ENCODE results near the gene DGCR8. TPM values are rescaled to one million over a fixed set of nuclear protein-coding genes. Genes with fewer than 3 reads are reported as not detected.

Gene DGCR8
- total RNA-seq, 6 experiments from 2014 or later, result 19.8 to 24.5 (median 22.0) TPM

GRCh38 chr22:20057596-20058268, 22.3 kb upstream of the DGCR8 start:
- Mint-ChIP-seq H3K36me3 (ENCODE audit: low read depth) (peaks cover 5% of the 10 kb centered on the region), H3K27me3 (ENCODE audit: insufficient read depth) (peaks cover 3% of the 10 kb centered on the region), H3K27ac (no peak overlapping the region), H3K4me3 (no peak overlapping the region), H3K4me1 (ENCODE audit: low read depth) (peaks cover 10% of the 10 kb centered on the region), H3K9me3 (no peaks in the 10 kb centered on the region)
- DNase-seq, result no peak
- TF ChIP-seq, protein P1, sequence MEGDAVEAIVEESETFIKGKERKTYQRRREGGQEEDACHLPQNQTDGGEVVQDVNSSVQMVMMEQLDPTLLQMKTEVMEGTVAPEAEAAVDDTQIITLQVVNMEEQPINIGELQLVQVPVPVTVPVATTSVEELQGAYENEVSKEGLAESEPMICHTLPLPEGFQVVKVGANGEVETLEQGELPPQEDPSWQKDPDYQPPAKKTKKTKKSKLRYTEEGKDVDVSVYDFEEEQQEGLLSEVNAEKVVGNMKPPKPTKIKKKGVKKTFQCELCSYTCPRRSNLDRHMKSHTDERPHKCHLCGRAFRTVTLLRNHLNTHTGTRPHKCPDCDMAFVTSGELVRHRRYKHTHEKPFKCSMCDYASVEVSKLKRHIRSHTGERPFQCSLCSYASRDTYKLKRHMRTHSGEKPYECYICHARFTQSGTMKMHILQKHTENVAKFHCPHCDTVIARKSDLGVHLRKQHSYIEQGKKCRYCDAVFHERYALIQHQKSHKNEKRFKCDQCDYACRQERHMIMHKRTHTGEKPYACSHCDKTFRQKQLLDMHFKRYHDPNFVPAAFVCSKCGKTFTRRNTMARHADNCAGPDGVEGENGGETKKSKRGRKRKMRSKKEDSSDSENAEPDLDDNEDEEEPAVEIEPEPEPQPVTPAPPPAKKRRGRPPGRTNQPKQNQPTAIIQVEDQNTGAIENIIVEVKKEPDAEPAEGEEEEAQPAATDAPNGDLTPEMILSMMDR (IDR thresholded peaks at IDR 0.05), result no peak

- Mint-ChIP-seq H3K36me3 (ENCODE audit: low read depth) (peaks cover 9% of the 10 kb centered on the region), H3K4me3 (no peak overlapping the region), H3K27ac (no peak overlapping the region), H3K4me1 (ENCODE audit: low read depth) (peaks cover 15% of the 10 kb centered on the region), H3K27me3 (ENCODE audit: insufficient read depth) (peaks cover 5% of the 10 kb centered on the region), H3K9me3 (no peaks in the 10 kb centered on the region)
- DNase-seq, result no peak
- TF ChIP-seq, protein P1 (IDR thresholded peaks at IDR 0.05), result no peak
These were observed 20.9 kb upstream of the DGCR8 start for GRCh38 chr22:20058989-20059770.

DNA sequence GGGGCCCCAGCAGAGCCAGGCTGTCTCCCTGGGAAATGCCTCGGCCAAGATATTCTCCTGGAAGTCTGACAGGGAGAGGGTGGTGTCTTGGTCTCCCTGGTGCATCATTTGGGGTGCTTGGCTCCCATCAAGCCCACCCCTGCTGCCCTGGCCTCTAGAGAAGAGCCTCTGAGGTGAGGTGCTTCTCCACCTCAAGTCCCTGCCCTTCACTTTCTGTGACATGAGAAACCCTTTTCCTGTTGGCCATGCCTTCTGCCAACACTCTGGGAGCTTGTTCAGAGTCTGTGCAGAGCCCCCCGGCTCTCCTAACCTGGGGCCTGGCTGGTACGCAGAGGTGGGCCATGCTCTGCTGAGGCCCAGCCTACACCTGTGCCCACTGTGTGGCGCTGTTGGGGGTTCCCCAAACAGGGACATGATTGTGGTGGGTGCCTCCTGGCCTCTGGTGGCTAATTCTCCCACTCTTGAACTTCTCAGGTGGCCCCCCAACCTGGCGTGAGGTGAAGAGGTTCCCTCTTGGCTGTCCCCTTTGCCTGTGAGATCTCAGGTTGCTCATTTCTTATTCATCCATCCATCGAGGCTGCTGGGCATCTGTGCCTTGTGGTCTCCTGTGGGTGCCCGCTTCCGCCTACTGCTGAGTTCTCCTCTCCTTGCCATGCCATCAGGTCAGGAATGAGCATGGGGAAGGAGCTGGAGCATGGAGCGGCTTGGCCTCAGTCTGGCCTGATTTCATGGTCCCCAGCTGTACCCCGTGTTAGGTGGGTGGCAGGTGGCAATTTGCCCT, 19.2 kb upstream of the DGCR8 start:
- Mint-ChIP-seq H3K27me3 (ENCODE audit: insufficient read depth) (peaks cover 5% of the 10 kb centered on the region), H3K4me1 (ENCODE audit: low read depth) (peaks cover 15% of the 10 kb centered on the region), H3K27ac (no peak overlapping the region), H3K9me3 (no peaks in the 10 kb centered on the region), H3K36me3 (ENCODE audit: low read depth) (peaks cover 9% of the 10 kb centered on the region), H3K4me3 (no peak overlapping the region)
- TF ChIP-seq, protein P1 (IDR thresholded peaks at IDR 0.05), result peak; percentile 53; the same call in 1 of the 2 replicates
- DNase-seq, result no peak

DNA sequence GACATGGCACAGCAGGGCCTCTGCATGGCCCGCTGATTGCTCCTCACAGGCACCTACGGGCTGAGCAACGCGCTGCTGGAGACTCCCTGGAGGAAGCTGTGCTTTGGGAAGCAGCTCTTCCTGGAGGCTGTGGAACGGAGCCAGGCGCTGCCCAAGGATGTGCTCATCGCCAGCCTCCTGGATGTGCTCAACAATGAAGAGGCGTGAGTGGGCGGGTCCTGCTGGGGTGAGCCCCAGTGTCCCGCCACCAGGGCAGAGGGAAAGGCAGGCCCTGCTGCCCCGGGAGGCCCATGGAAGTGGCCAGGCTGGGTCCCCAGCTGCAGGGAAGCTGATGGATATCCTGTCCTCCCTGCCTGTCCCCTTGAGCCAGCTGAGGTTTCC, 18.6 kb upstream of the DGCR8 start:
- Mint-ChIP-seq H3K27ac (peak overlapping the region; percentile 38; the same call in 1 of the 2 replicates), H3K36me3 (ENCODE audit: low read depth) (peaks cover 9% of the 10 kb centered on the region), H3K4me1 (ENCODE audit: low read depth) (peaks cover 15% of the 10 kb centered on the region), H3K27me3 (ENCODE audit: insufficient read depth) (peaks cover 2% of the 10 kb centered on the region; the same call in 1 of the 2 replicates), H3K4me3 (no peak overlapping the region), H3K9me3 (no peaks in the 10 kb centered on the region)
- TF ChIP-seq, protein P1 (IDR thresholded peaks at IDR 0.05), result no peak
- no peak for DNase-seq

DNA sequence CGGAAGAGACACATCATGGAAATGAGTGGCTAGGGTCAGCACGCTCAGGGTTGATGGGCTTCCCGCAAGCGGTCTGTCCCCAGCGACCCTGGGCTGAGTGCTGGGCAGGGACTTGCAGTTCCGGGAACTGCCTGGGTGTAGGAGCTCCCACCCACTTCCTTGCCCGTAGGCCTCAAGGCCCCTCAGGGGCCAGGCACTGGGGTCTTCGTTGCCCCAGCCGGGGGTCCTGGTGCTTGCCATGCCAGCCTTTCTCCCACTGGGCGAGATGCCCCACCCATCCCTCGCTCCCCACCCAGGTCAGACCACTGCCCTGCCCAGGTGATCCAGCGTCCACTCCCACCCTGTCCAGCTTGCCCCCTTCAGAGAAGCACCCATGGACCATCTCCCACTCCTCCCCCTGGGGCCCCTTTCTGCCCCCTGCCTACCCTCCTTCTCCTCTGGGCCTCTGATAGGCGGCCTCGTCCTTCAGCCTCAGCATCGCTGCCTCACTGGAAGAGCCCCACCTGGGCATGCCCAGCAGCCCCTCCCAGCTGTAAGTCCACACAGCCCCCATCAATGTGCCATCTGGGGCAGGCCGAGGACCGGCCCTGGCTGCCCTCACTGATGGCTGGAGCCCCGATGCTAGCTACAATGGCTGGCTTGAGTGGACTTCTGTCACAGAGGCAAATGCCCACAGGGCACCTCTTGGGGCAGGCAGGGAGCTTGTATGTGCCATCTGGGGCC, 17.8 kb upstream of the DGCR8 start:
- no peak overlapping the region; the same call in 1 of the 2 replicates for H3K4me3 Mint-ChIP-seq
- H3K27ac Mint-ChIP-seq, result peak overlapping the region; percentile 81
- H3K36me3 Mint-ChIP-seq (ENCODE audit: low read depth), result peaks cover 9% of the 10 kb centered on the region
- H3K27me3 Mint-ChIP-seq (ENCODE audit: insufficient read depth), result peaks cover 2% of the 10 kb centered on the region
- H3K9me3 Mint-ChIP-seq, result no peaks in the 10 kb centered on the region
- H3K4me1 Mint-ChIP-seq (ENCODE audit: low read depth), result peaks cover 15% of the 10 kb centered on the region
- no peak for DNase-seq
- TF ChIP-seq, protein P1 (IDR thresholded peaks at IDR 0.05), result no peak

All from HFFc6 (cell line).